GM13976 (cell line): Measurements from ENCODE around the gene ALOX15B.

Experiments used
- DNase-seq: peaks from one replicate; pipeline ENCODE4 v3.0.0; 2012; ENCODE audit warnings: low spot score
- in situ Hi-C: fragments of 300-500 bp; cut with MboI; formaldehyde crosslinking; loops from one replicate; pipeline ENCODE4 v1.12.0; 2022; ENCODE audit warnings: low sequenced_read_pairs, mixed read lengths, inconsistent platforms; ENCODE audit not compliant: unreplicated experiment
- TF ChIP-seq, protein P1 (sequence below): IDR thresholded peaks from 2 replicates; pipeline ENCODE4 v1.5.1; 2012; ENCODE audit warnings: borderline replicate concordance, mild to moderate bottlenecking; ENCODE audit not compliant: insufficient read depth; ENCODE audit errors: extremely low read depth, missing control alignments, control extremely low read depth

ALOX15B gene, protein sequence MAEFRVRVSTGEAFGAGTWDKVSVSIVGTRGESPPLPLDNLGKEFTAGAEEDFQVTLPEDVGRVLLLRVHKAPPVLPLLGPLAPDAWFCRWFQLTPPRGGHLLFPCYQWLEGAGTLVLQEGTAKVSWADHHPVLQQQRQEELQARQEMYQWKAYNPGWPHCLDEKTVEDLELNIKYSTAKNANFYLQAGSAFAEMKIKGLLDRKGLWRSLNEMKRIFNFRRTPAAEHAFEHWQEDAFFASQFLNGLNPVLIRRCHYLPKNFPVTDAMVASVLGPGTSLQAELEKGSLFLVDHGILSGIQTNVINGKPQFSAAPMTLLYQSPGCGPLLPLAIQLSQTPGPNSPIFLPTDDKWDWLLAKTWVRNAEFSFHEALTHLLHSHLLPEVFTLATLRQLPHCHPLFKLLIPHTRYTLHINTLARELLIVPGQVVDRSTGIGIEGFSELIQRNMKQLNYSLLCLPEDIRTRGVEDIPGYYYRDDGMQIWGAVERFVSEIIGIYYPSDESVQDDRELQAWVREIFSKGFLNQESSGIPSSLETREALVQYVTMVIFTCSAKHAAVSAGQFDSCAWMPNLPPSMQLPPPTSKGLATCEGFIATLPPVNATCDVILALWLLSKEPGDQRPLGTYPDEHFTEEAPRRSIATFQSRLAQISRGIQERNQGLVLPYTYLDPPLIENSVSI

DNA sequence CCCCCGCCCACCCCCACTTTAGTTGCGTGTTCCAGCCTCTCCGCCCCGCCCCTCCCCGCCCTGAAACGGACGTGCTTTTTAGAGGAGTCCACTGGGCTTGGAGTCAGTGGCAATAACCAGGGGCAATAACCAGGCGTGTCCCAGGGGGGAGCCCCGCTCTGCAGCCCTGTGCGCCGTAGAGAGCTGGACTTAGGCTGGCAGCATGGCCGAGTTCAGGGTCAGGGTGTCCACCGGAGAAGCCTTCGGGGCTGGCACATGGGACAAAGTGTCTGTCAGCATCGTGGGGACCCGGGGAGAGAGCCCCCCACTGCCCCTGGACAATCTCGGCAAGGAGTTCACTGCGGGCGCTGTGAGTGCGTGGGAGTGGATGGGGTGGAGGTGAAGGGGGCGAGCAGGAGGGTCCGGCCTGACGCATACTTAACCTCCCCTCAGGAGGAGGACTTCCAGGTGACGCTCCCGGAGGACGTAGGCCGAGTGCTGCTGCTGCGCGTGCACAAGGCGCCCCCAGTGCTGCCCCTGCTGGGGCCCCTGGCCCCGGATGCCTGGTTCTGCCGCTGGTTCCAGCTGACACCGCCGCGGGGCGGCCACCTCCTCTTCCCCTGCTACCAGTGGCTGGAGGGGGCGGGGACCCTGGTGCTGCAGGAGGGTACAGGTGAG lies at the start of gene ALOX15B:
Gene ALOX15B, plus strand, starts transcription at position 106 of the 657 bp plus-strand sequence. Its CDS starts 97 bp downstream, at position 203.
- no peak for DNase-seq
- TF ChIP-seq, protein P1, sequence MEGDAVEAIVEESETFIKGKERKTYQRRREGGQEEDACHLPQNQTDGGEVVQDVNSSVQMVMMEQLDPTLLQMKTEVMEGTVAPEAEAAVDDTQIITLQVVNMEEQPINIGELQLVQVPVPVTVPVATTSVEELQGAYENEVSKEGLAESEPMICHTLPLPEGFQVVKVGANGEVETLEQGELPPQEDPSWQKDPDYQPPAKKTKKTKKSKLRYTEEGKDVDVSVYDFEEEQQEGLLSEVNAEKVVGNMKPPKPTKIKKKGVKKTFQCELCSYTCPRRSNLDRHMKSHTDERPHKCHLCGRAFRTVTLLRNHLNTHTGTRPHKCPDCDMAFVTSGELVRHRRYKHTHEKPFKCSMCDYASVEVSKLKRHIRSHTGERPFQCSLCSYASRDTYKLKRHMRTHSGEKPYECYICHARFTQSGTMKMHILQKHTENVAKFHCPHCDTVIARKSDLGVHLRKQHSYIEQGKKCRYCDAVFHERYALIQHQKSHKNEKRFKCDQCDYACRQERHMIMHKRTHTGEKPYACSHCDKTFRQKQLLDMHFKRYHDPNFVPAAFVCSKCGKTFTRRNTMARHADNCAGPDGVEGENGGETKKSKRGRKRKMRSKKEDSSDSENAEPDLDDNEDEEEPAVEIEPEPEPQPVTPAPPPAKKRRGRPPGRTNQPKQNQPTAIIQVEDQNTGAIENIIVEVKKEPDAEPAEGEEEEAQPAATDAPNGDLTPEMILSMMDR: no peak
- in situ Hi-C loops: no loop called here

DNA sequence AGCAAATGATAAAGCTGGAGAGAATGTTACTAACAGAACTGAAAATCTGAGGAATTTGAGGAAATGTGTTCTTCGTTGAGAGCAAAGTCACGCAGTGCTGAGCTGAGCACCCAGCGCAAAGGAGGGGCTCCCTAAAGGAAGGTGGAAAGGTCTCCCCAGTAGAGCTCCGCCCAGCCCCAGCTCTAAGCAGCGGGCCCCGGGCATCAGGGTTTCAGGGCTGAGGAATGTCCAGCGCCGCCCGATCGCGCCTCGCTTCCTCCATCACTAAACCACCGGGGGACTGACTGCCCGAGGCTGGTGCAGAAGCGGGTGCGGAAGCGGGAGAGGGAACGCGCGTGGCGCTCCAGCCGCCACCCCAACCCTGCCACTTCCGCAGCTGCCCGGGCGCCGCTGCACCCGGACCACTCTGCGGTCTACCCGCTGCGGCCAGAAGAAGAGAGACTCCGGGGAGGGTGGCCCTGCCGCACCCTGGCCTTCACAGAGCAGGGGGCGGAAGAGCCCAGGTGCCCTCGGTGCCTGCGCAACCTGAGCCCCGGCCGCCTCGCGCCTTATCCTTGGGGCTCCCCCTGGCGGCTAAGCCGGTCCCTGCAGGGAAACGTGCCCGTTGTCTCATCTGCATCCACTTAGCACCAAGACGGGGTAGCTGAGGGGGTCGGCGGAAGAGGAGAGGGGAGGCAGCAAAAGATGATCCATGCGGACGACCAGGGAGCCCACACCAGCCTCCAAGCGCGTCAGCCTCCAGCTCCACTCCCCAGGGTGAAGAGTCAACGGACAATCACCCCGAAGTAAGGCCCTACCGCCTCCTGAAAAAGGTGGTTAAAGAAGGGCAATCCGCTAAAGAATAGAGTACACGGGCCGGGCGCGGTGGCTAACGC lies 48.8 kb upstream of the ALOX15B start:
- TF ChIP-seq, protein P1: peak; percentile 98
- in situ Hi-C loops: loop anchor here (5.0 kb wide), 1 partner anchor 78 kb away; no protein-coding TSS in a partner anchor
- DNase-seq: peak; percentile 93

DNA sequence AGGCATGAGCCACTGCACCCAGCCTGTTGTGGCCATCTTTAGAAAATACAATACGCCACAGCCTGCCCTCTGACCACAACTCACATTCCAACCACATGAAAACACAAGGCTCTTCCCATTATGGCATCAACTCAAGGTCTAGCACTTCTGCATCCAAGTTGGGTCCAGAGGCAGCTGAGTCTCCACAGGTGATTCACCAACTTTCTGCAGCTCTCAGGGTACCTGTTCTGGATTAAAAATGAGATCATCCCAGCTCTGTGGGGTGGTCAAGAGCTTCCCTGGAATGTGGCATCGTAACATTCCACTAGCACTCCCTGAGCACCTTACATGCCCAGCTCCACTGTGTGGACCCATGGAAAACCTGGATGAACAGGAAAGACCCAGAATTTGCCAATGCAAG lies 46.3 kb upstream of the ALOX15B start:
- in situ Hi-C loops: no loop called here
- TF ChIP-seq, protein P1: no peak
- no peak for DNase-seq

DNA sequence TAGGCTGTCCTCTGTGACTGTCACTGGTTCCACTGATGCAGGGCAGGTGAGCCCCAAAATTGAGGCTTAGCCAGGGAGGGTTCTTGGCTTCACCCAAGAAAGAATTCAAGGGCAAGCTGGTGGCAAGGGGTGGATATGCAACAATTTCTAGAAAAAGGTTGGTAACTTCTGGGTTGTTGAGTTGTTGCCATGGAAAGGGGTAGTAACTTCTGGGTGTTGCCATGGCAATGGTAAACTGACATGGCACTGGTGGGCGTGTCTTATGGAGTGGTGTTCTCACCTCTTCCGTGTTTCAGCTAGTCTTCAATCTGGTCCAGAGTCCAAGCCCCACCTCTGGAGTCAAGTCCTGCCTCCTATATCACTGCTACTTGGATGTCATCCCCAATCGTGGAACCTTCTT lies 45.9 kb upstream of the ALOX15B start:
- DNase-seq: no peak
- in situ Hi-C loops: no loop called here
- TF ChIP-seq, protein P1: no peak

DNA sequence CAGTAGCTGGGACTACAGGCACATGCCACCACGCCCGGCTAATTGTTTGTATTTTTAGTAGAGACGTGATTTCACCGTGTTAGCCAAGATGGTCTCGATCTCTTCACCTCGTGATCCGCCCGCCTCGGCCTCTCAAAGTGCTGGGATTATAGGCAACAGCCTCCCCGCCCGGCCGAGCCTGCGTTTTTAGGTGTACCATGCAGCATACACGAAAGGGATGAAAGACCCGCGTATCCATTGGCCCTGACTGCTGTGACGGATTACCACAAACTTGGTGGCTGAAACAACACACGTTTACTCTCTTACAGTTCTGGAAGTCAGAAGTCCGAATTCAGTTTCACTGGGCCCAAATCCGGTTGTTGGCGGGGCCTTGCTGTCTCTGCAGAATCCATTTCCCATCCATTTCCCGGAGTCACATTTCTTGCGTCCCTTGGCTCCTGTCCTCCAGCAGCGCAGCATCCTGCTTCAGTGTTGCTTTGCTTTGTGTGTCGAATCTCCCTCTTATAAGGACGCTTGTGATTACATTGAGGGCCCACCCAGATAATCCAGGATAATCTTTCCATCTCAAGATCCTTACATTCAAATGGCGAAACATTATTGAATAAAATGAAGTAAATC lies 44.8 kb upstream of the ALOX15B start:
- TF ChIP-seq, protein P1: no peak
- no peak for DNase-seq
- in situ Hi-C loops: no loop called here

DNA sequence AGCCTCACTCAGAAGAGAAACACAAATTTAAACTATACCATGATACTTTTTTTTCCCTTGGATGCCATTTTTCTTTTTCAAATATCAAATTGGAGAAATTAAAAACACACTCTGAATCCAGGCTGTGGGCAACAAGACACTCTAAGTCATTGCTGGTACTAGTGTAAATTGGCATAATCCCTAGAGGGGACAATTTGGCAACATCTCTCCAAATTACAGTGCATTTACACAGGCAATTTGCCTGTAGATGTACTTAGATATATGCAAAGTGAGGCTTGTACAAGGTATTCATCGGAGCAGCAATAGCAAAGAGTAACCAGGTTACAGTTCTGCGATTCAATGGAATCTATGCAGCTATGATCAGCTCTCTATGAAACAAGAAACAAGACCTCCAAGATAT lies 43.1 kb upstream of the ALOX15B start:
- TF ChIP-seq, protein P1: no peak
- DNase-seq: no peak
- in situ Hi-C loops: no loop called here
